Mononuclear cell (primary cell): ENCODE data around the gene PCBP4. TPM values are rescaled to one million over a fixed set of nuclear protein-coding genes. Genes with fewer than 3 reads are reported as not detected.

ENCODE experiments used
- total RNA-seq: library from RNA; depleted of rRNA; stranded (reverse); fragments of >200 nt; gene quantifications from one replicate; pipeline ENCODE4 v1.2.3, GENCODE V29; 2012

Gene PCBP4
- total RNA-seq, 1 donor, result 5.6 TPM

Other genes starting within 250 kb of the PCBP4 start
- not detected for gene IQCF6, start 188.2 kb downstream of the PCBP4 start, total RNA-seq
- gene IQCF2, start 105.8 kb downstream of the PCBP4 start, total RNA-seq, result not detected
- not detected for gene IQCF5, start 91.9 kb downstream of the PCBP4 start, total RNA-seq
- gene IQCF1, start 64.1 kb downstream of the PCBP4 start, total RNA-seq, result not detected
- gene RRP9, start 25.6 kb downstream of the PCBP4 start, total RNA-seq, result 2.7 TPM
- 6.2 TPM for gene PARP3, start 25.1 kb downstream of the PCBP4 start, total RNA-seq
- gene GPR62, start 12.1 kb downstream of the PCBP4 start, total RNA-seq, result 0.10 TPM
- 41.8 TPM for gene ABHD14B, start 6.6 kb upstream of the PCBP4 start, total RNA-seq
- 6.6 TPM for gene ABHD14A, start 7.6 kb upstream of the PCBP4 start, total RNA-seq
- gene ACY1, start 16.1 kb upstream of the PCBP4 start, total RNA-seq, result 3.3 TPM
- gene RPL29, start 28.4 kb upstream of the PCBP4 start, total RNA-seq, result 1,675 TPM
- 7.0 TPM for gene DUSP7, start 89.1 kb upstream of the PCBP4 start, total RNA-seq
- 0.21 TPM for gene POC1A, start 187.0 kb upstream of the PCBP4 start, total RNA-seq
- gene ALAS1, start 230.7 kb upstream of the PCBP4 start, total RNA-seq, result 20.4 TPM